Effector memory CD4-positive, alpha-beta T cell (primary cell): ENCODE data around the gene THEMIS.
"Not testable (repeated sequence)": the region's sequence is repeated elsewhere in the genome, so short reads cannot be mapped to it uniquely, and the experiment has no call there.

Experiments
- DNase-seq, 3 donors: peaks; one replicate each; pipeline ENCODE4 v3.0.0-alpha.2; 2020
- H3K27ac ChIP-seq: 2 replicates; pipeline ENCODE4 v1.7.0; 2013; ENCODE audit warnings: mild to moderate bottlenecking, low read length, moderate library complexity; ENCODE audit not compliant: insufficient read depth, poor library complexity, severe bottlenecking
- H3K27me3 ChIP-seq: replicated peaks from 2 replicates; pipeline ENCODE4 v1.7.0; 2013; ENCODE audit warnings: mild to moderate bottlenecking, low read length; ENCODE audit not compliant: insufficient read depth, control insufficient read depth, poor library complexity, severe bottlenecking
- H3K36me3 ChIP-seq: 2 replicates; pipeline ENCODE4 v1.7.0; 2013; ENCODE audit warnings: mild to moderate bottlenecking, low read length, moderate library complexity; ENCODE audit not compliant: control insufficient read depth, insufficient read depth
- H3K4me1 ChIP-seq: 2 replicates; pipeline ENCODE4 v1.7.0; 2013; ENCODE audit warnings: low read length, mild to moderate bottlenecking; ENCODE audit not compliant: control insufficient read depth, insufficient read depth, poor library complexity, severe bottlenecking
- H3K4me3 ChIP-seq: 2 replicates; pipeline ENCODE4 v1.7.0; 2013; ENCODE audit warnings: low read length, low read depth, mild to moderate bottlenecking; ENCODE audit not compliant: insufficient read depth, poor library complexity, severe bottlenecking
- H3K9me3 ChIP-seq: 2 replicates; pipeline ENCODE4 v1.7.0; 2013; ENCODE audit warnings: mild to moderate bottlenecking, low read length, moderate library complexity; ENCODE audit not compliant: control insufficient read depth

THEMIS gene

DNA sequence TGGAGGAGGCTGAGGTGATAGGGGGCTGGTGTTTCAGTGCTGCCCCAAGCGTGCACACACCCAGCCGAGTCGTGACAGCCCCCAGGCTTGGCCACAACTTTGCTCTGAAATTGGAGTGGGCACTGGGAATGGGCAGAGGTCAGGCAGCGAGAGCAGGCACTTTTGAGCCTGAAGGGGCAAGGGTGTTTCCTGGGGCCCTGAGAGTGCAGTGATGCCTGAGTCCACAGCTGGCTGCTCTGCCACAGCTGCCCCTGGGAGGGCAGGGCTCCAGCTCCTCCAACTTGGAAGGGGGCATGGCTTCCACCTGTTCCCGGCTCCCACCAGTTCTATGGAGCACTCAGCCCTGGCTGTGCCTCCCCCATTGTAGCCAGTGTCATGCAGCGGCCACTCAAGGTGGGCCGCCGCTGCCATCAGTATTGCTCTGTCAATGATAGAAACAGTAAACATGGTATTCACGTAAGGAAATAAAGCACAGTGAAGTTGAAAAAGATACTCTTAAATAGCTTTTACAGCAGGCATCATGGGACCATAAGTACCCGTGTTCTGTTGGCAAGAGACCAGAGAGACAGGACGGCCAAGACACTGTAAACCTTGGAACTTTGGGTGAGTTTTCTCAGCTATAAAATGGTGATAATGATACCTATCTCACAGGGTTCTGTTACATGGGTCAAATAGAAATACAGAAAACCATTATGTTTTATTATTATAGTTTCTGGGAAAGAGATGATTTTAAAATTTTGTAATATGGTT lies 108.9 kb downstream of the THEMIS start:
- H3K36me3 ChIP-seq: no peaks in the 10 kb centered on the region
- no peak for DNase-seq

DNA sequence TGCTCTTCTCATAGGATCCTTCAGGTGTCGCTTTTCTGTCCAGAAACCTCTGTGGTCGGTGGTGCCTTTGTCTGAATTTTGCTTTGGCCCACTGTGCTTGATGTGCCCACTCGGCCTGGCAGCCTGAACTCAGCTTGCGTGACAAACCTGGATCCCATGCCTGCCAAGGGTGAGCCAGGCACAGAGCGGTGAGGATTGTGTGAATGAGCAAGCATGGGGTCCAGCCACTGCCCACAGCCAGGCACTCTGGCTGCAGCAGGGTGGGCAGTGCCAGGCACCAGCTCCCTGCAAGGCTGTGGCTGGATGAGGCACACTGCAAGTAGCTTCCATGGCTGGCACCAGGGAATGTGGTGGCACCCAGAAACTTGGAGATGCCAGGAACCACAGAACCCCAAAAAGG lies 110.3 kb downstream of the THEMIS start:
- DNase-seq: no peak
- Histone ChIP-seq H3K4me1 (peaks cover 27% of the 10 kb centered on the region), H3K9me3 (no peaks in the 10 kb centered on the region), H3K4me3 (no peak overlapping the region), H3K27ac (no peak overlapping the region), H3K36me3 (no peaks in the 10 kb centered on the region), H3K27me3 (no peaks in the 10 kb centered on the region)

More for the DNA sequence above, 108.9 kb downstream of the THEMIS start:
- Histone ChIP-seq H3K9me3 (no peaks in the 10 kb centered on the region), H3K4me1 (peaks cover 24% of the 10 kb centered on the region), H3K4me3 (no peak overlapping the region), H3K27ac (no peak overlapping the region), H3K27me3 (no peaks in the 10 kb centered on the region)

DNA sequence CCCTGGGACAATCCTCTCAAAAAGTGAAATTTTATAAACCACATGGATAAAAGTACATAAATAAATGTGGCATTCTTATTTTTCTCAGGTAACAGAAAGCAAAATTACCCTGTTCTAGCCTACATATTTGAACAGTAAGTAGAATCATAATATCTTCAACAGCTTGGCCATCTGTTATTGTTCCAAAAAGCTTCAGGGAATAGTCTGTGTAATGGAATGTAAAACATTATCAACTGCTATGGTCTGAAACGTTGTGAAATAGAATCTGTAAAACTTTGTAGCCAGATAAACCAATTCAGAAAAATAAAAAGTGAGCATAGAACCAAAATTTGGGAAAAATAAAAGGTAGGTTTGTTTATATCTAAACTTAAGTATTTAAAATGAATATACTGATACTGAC lies 114.7 kb downstream of the THEMIS start:
- no peak for DNase-seq
- H3K4me3 ChIP-seq: no peak overlapping the region
- no peaks in the 10 kb centered on the region for H3K36me3 ChIP-seq
- H3K4me1 ChIP-seq: peaks cover 8% of the 10 kb centered on the region
- H3K27me3 ChIP-seq: no peaks in the 10 kb centered on the region
- no peak overlapping the region for H3K27ac ChIP-seq
- H3K9me3 ChIP-seq: no peaks in the 10 kb centered on the region

DNA sequence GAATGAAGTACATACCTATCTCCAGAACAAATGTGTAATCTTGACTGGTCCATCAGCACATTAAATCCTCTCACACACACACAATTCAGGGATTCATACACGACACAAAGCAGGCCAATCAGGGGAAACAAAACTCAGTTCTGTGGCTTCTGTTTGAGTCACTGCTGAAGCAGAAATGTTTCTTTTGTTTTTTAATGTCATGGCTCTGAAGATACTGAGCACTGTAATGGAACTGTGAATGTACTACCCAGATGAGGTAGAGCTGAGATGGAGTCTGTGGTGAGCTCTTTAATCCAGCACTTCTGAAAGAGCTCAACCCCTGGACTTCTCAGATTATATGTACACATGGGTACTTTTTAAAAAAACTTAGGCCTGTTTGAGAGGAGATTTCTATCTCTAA lies 116.4 kb downstream of the THEMIS start:
- H3K36me3 ChIP-seq: no peaks in the 10 kb centered on the region
- H3K27me3 ChIP-seq: no peaks in the 10 kb centered on the region
- DNase-seq: no peak
- no peaks in the 10 kb centered on the region for H3K9me3 ChIP-seq
- peaks cover 8% of the 10 kb centered on the region for H3K4me1 ChIP-seq
- H3K4me3 ChIP-seq: no peak overlapping the region
- no peak overlapping the region for H3K27ac ChIP-seq

DNA sequence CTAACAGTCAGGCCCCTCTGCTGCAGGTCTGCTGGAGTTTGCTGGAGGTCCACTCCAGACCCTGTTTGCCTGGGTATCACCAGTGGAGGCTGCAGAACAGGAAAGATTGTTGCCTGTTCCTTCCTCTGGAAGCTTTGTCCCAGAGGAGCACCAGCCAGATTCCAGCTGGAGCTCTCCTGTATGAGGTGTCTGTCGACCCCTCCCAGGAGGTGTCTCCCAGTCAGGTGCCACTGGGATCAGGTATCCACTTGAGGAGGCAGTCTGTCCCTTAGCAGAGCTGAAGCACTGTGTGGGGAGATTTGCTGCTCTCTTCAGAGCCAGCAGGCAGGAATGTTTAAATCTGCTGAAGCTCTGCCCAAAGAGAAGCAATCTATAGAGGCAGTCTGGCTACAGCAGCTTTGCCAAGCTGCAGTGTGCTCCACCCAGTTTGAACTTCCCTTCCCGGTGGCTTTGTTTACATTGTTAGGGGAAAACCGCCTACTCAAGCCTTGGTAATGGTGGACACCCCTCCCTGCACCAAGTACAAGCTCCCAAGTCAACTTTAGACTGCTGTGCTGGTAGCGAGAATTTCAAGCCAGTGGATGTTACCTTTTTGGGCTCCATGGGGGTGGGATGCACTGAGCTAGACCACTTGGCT lies 119.1 kb downstream of the THEMIS start:
- H3K27me3 ChIP-seq, H3K9me3 ChIP-seq, H3K4me3 ChIP-seq, H3K4me1 ChIP-seq, DNase-seq, H3K36me3 ChIP-seq, H3K27ac ChIP-seq: not testable (repeated sequence)

DNA sequence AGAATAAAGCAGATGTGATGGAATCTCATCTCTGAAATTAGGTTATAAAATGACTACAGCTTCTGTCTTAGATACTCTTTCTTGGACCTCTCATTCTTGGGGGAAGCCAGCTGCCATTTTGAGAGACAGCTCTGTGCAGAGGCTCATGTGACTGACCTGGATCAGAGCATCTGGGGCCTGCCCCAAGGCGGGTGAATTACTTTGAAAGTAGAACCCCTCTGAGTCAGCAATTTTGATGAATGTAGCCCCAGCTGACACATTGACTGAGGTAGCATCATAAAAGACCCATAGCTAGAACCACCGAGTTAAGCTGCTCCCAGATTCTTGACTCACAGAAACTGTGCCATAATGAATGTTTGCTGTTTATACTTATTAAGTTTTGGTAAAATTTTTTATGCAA lies 124.5 kb downstream of the THEMIS start:
- Histone ChIP-seq H3K4me1 (no peaks in the 10 kb centered on the region), H3K9me3 (no peaks in the 10 kb centered on the region), H3K27me3 (no peaks in the 10 kb centered on the region), H3K4me3 (no peak overlapping the region), H3K36me3 (no peaks in the 10 kb centered on the region), H3K27ac (no peak overlapping the region)
- no peak for DNase-seq

DNA sequence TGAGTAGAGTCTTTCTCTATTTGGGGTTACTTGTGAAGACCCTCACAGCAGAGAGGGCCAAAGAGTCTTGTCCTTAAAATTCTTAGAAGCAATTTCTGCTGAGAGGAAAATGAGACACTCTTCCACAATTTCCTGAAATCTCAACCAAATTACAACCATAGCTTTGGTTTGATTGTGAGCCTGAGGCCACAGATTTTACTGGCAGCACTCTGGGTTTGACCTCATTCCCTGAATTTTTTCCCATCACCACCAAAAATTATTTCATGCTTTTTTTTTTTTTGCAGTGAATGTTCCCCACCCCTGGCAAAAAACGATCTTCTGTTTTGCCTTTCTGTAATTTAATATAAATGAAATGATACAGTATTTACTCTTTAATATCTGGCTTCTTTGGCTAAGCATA lies 125.5 kb downstream of the THEMIS start:
- no peak for DNase-seq
- H3K27me3 ChIP-seq: no peaks in the 10 kb centered on the region
- no peaks in the 10 kb centered on the region for H3K9me3 ChIP-seq
- no peak overlapping the region for H3K27ac ChIP-seq
- H3K36me3 ChIP-seq: no peaks in the 10 kb centered on the region
- H3K4me1 ChIP-seq: no peaks in the 10 kb centered on the region
- no peak overlapping the region for H3K4me3 ChIP-seq

DNA sequence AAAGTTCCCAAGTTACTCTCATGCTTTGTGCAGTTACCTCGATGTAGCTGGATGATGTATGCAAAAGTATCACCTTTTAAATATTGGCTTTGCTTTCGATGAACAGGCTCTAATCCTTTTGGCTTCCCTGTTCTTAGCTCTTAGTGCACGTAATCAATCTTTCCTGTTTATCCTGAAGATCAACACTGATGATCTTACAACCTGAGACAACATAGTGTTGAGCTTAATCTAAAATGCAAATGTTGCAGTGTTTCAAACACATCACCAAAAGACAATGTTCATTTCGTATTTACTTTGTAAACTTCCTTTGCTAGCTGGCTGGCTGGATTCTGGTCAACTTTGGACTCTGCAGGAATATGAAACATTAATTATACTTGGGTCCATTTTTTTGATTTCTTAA lies 132.1 kb downstream of the THEMIS start:
- no peak for DNase-seq
- Histone ChIP-seq H3K4me3 (no peak overlapping the region), H3K27me3 (no peaks in the 10 kb centered on the region), H3K27ac (no peak overlapping the region), H3K4me1 (no peaks in the 10 kb centered on the region), H3K36me3 (no peaks in the 10 kb centered on the region), H3K9me3 (no peaks in the 10 kb centered on the region)

DNA sequence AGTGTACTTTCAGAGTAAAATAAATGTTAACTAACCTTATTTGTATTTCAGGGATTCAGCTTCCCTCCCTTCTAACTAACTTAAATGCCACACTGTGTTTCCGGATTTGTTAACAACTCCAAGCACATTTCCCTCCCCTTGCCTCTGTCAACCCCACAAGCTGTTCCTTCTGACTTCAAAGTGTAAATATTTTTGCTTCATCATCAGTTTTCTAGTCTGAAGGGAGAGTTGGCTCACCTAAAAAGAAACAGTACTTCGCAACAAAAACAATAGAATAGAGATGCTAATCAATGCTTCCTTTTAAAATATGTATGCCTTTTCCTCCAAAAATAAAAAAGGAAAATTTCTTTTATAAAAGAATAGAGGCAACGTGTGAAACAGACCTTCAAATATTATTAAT lies 132.6 kb downstream of the THEMIS start:
- no peak overlapping the region for H3K27ac ChIP-seq
- no peak overlapping the region for H3K4me3 ChIP-seq
- H3K4me1 ChIP-seq: no peaks in the 10 kb centered on the region
- H3K27me3 ChIP-seq: no peaks in the 10 kb centered on the region
- no peaks in the 10 kb centered on the region for H3K36me3 ChIP-seq
- no peak for DNase-seq
- H3K9me3 ChIP-seq: no peaks in the 10 kb centered on the region

DNA sequence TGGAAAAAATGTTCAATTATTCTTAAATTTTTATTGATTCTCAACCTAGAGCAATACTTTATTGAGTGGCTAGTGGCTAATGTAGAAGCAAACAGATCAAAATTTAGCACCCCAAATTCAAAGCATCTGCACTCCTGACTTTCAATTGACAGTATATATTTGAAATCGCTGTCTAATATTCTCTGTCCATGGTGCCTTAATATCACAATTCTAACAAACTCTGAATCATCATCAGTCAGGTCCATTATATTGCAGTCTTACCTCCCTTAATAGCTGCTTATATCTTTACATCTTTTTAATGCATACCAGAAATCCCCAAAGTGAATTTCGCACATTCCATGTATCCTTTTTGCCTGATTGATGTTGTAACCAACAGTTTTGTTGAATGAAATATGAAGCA lies 134.9 kb downstream of the THEMIS start:
- Histone ChIP-seq H3K27me3 (no peaks in the 10 kb centered on the region), H3K9me3 (no peaks in the 10 kb centered on the region), H3K27ac (no peak overlapping the region), H3K36me3 (no peaks in the 10 kb centered on the region), H3K4me3 (no peak overlapping the region), H3K4me1 (peaks cover 4% of the 10 kb centered on the region)
- DNase-seq: no peak
